Kidney (tissue), 14 donors: ENCODE measurements around the gene DENND2A. TPM values are rescaled to one million over a fixed set of nuclear protein-coding genes. Genes with fewer than 3 reads are reported as not detected.

Source experiments
- DNase-seq, 5 donors: peaks; one replicate each; pipeline ENCODE4 v3.0.0-alpha.2; 2013 to 2020
- FAIRE-seq: peaks from 2 replicates; lab custom pipeline; 2012; peaks lifted over from hg19 to GRCh38; lab: Jason Lieb, UNC
- H3K27ac ChIP-seq, 2 donors: one replicate each; pipeline ENCODE4 v1.7.0; 2013; ENCODE audit warnings: low read depth in 2 of 2, low read length in 2 of 2, inconsistent platforms in 1 of 2
- H3K27me3 ChIP-seq: one replicate; pipeline ENCODE4 v1.7.1; 2013; ENCODE audit warnings: low read length, inconsistent platforms; ENCODE audit not compliant: control insufficient read depth, insufficient read depth
- H3K36me3 ChIP-seq, 3 donors: one replicate each; pipeline versions ENCODE4 v1.7.0 to v1.7.1; 2013; ENCODE audit warnings: low read length in 3 of 3, control low read depth in 1 of 3, inconsistent platforms in 1 of 3; ENCODE audit not compliant: insufficient read depth in 3 of 3, control insufficient read depth in 2 of 3
- H3K4me1 ChIP-seq, 3 donors: one replicate each; pipeline versions ENCODE4 v1.7.0 to v1.7.1; 2013; ENCODE audit warnings: low read length in 3 of 3, inconsistent platforms in 1 of 3, low read depth in 1 of 3; ENCODE audit not compliant: control insufficient read depth in 2 of 3, insufficient read depth in 2 of 3
- H3K4me3 ChIP-seq, 3 donors: one replicate each; pipeline versions ENCODE4 v1.7.0 to v1.8.1; 2013; ENCODE audit warnings: low read length in 3 of 3, control low read depth in 1 of 3, inconsistent platforms in 1 of 3
- H3K9ac ChIP-seq, 3 donors: one replicate each; pipeline versions ENCODE4 v1.7.0 to v1.7.1; 2013; ENCODE audit warnings: low read length in 3 of 3, control low read depth in 1 of 3, inconsistent platforms in 1 of 3
- H3K9me3 ChIP-seq, 3 donors: one replicate each; pipeline versions ENCODE4 v1.7.0 to v1.7.1; 2013; ENCODE audit warnings: low read length in 3 of 3, control low read depth in 1 of 3, inconsistent platforms in 1 of 3; ENCODE audit not compliant: control insufficient read depth in 2 of 3, insufficient read depth in 1 of 3
- CTCF ChIP-seq: IDR thresholded peaks from 3 replicates; pipeline ENCODE4 v1.5.1; 2012; ENCODE audit warnings: mild to moderate bottlenecking, moderate library complexity, borderline replicate concordance; ENCODE audit not compliant: insufficient read depth; ENCODE audit errors: extremely low read depth
- intact Hi-C: fragments of 100-400 bp; cut with DNase I; formaldehyde crosslinking; loops from one replicate; pipeline ENCODE4 v1.11.1; 2022
- polyA plus RNA-seq: library from polyadenylated mRNA; stranded (reverse); fragments of 350-450 nt; fragmentation: Illumina TruSeq; extraction: RNeasy Lipid Tissue Mini Kit (QIAGEN cat#74804); gene quantifications from one replicate; pipeline ENCODE4 v1.2.3, GENCODE V29; 2014; ENCODE audit warnings: low read depth, low replicate concordance; ENCODE audit not compliant: insufficient read depth
- total RNA-seq: library from RNA; stranded (reverse); fragmentation: NEBNext Ultra II Directional; extraction: Animal tissue kit (Norgen Biotek cat#: 25700); gene quantifications from one replicate; pipeline ENCODE4 v1.2.1, GENCODE V29; 2021
- donor health status: control.
- donor health status: control.
- donor health status: control.
- donor health status: control.
- donor health status: control.
- donor health status: DM: yes; HTN: yes; CAD: no.
- donor health status: Normal renal cell carcinoma (clear cell type).

The DENND2A gene
- total and polyA plus RNA-seq, 2 donors from 2014 or later: 6.5 to 18.0 TPM

- H3K9ac ChIP-seq: no peak overlapping the region
- no peaks in the 10 kb centered on the region for H3K9me3 ChIP-seq
- DNase-seq (peak in 1 of 5 donors; percentile 15), FAIRE-seq (no peak)
- H3K4me1 ChIP-seq: no peaks in the 10 kb centered on the region
- H3K36me3 ChIP-seq: peaks cover 0 to 3% (median 3%) of the 10 kb centered on the region in 3 donors
- intact Hi-C loops: no loop called here
- no peaks in the 10 kb centered on the region for H3K27me3 ChIP-seq
- no peak for TF ChIP-seq CTCF
- no peak overlapping the region for H3K4me3 ChIP-seq
- H3K27ac ChIP-seq: no peak overlapping the region
Observed at GRCh38 chr7:140581411-140581810, 59.2 kb downstream of the DENND2A start.

- Histone ChIP-seq H3K36me3 (peaks cover 0 to 3% (median 0%) of the 10 kb centered on the region in 3 donors), H3K9ac (no peak overlapping the region), H3K4me1 (no peaks in the 10 kb centered on the region), H3K4me3 (no peak overlapping the region), H3K9me3 (no peaks in the 10 kb centered on the region), H3K27ac (no peak overlapping the region), H3K27me3 (no peaks in the 10 kb centered on the region)
- FAIRE-seq: no peak
- peak in 1 of 5 donors; percentile 4 for DNase-seq
- no peak for TF ChIP-seq CTCF
- intact Hi-C loops: no loop called here
Observed at GRCh38 chr7:140577651-140578050, 63.0 kb downstream of the DENND2A start.

- TF ChIP-seq CTCF: no peak
- no peaks in the 10 kb centered on the region for H3K27me3 ChIP-seq
- H3K36me3 ChIP-seq: peaks cover 0 to 2% (median under 1%) of the 10 kb centered on the region in 3 donors
- no peak overlapping the region for H3K4me3 ChIP-seq
- H3K9me3 ChIP-seq: no peaks in the 10 kb centered on the region
- no peak overlapping the region for H3K9ac ChIP-seq
- no peaks in the 10 kb centered on the region for H3K4me1 ChIP-seq
- no peak overlapping the region for H3K27ac ChIP-seq
- intact Hi-C loops: no loop called here
- DNase-seq: no peak
- FAIRE-seq: no peak
Observed at GRCh38 chr7:140576589-140576988, 64.0 kb downstream of the DENND2A start.
